ENCODE results near the gene ASTN2.

DNA sequence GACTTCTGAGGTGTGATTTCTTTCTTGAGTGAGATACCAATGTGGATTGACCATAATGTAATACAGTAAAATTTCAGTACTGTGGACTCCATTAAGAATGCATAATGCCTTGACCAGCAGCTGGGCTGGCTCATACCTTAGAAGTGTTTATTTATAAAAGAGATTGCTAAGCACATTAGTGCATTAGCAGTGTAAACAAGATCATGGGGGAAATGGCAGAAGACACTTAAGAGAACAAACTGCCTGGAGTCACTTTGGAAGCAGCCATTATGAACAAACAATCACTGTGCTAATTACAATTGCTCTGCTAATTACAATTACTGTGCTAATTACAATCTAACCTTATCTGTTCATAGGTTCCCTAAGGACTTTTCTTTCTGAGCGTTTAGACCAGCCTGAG, 623.5 kb downstream of the ASTN2 start:
- TF ChIP-seq, protein P1, sequence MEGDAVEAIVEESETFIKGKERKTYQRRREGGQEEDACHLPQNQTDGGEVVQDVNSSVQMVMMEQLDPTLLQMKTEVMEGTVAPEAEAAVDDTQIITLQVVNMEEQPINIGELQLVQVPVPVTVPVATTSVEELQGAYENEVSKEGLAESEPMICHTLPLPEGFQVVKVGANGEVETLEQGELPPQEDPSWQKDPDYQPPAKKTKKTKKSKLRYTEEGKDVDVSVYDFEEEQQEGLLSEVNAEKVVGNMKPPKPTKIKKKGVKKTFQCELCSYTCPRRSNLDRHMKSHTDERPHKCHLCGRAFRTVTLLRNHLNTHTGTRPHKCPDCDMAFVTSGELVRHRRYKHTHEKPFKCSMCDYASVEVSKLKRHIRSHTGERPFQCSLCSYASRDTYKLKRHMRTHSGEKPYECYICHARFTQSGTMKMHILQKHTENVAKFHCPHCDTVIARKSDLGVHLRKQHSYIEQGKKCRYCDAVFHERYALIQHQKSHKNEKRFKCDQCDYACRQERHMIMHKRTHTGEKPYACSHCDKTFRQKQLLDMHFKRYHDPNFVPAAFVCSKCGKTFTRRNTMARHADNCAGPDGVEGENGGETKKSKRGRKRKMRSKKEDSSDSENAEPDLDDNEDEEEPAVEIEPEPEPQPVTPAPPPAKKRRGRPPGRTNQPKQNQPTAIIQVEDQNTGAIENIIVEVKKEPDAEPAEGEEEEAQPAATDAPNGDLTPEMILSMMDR (IDR thresholded peaks at IDR 0.05; ENCODE audit: low read length), result no peak
- TF ChIP-seq EZH2phosphoT487 (IDR thresholded peaks at IDR 0.05; ENCODE audit: low read length), result no peak
- TF ChIP-seq EZH2 (optimal IDR thresholded peaks at IDR 0.05; ENCODE audit: low read depth, low read length), result no peak

Measured in MM.1S (cell line).